Neural progenitor cell (in vitro differentiated cells): ENCODE measurements around the gene COL15A1. TPM values are rescaled to one million over a fixed set of nuclear protein-coding genes. Genes with fewer than 3 reads are reported as not detected.

Experiments
- DNase-seq: peaks from one replicate; pipeline ENCODE4 v3.0.0-alpha.2; 2016; ENCODE audit warnings: low spot score
- H2AFZ ChIP-seq: fragments of 200-600 bp; sonication (generic); replicated peaks from 2 replicates; pipeline ENCODE4 v1.6.1; 2016; ENCODE audit warnings: antibody characterized with exemption
- H3F3A ChIP-seq: fragments of 200-600 bp; sonication (generic); 2 replicates; pipeline ENCODE4 v1.6.1; 2016; ENCODE audit warnings: antibody characterized with exemption, low read depth
- H3K27ac ChIP-seq: fragments of 200-600 bp; sonication (generic); 2 replicates; pipeline ENCODE4 v1.5.1; 2016; ENCODE audit warnings: mild to moderate bottlenecking
- H3K27me3 ChIP-seq: fragments of 200-600 bp; sonication (generic); 2 replicates; pipeline ENCODE4 v1.6.1; 2016; ENCODE audit warnings: mild to moderate bottlenecking, moderate library complexity
- H3K36me3 ChIP-seq: fragments of 200-600 bp; sonication (generic); 2 replicates; pipeline ENCODE4 v1.5.1; 2016
- H3K4me1 ChIP-seq: fragments of 200-600 bp; sonication (generic); 2 replicates; pipeline ENCODE4 v1.6.1; 2016; ENCODE audit warnings: mixed run types
- H3K4me2 ChIP-seq: fragments of 200-600 bp; sonication (generic); 2 replicates; pipeline ENCODE4 v1.6.1; 2016
- H3K4me3 ChIP-seq: fragments of 200-600 bp; sonication (generic); 2 replicates; pipeline ENCODE4 v1.5.1; 2016
- H3K79me2 ChIP-seq: fragments of 200-600 bp; sonication (generic); 2 replicates; pipeline ENCODE4 v1.6.1; 2016; ENCODE audit warnings: low read depth
- H3K9ac ChIP-seq: fragments of 200-600 bp; sonication (generic); 2 replicates; pipeline ENCODE4 v1.6.1; 2016
- H3K9me3 ChIP-seq: fragments of 200-600 bp; sonication (generic); 2 replicates; pipeline ENCODE4 v1.5.1; 2016; ENCODE audit warnings: low read depth
- H4K20me1 ChIP-seq: fragments of 200-600 bp; sonication (generic); 2 replicates; pipeline ENCODE4 v1.6.1; 2016; ENCODE audit warnings: low read depth
- H3K27ac Mint-ChIP-seq: 3 replicates; pipeline ENCODE4 v1.8.0; 2021; ENCODE audit warnings: mixed read lengths
- H3K27me3 Mint-ChIP-seq: 2 replicates; pipeline ENCODE4 v1.8.0; 2022; ENCODE audit warnings: low read depth, mild to moderate bottlenecking, inconsistent platforms, moderate library complexity, mixed read lengths; ENCODE audit not compliant: insufficient read depth
- H3K36me3 Mint-ChIP-seq: 3 replicates; pipeline ENCODE4 v1.8.0; 2021; ENCODE audit warnings: mixed read lengths
- H3K4me1 Mint-ChIP-seq: 3 replicates; pipeline ENCODE4 v1.8.0; 2021; ENCODE audit warnings: mixed read lengths
- H3K4me3 Mint-ChIP-seq: 3 replicates; pipeline ENCODE4 v1.8.0; 2021; ENCODE audit warnings: mild to moderate bottlenecking, moderate library complexity, mixed read lengths
- H3K9me3 Mint-ChIP-seq: 3 replicates; pipeline ENCODE4 v1.8.0; 2020; ENCODE audit warnings: mixed read lengths
- EZH2 ChIP-seq: fragments of 200-600 bp; sonication (generic); IDR thresholded peaks from 2 replicates; pipeline ENCODE4 v1.6.1; 2017; ENCODE audit warnings: antibody characterized with exemption, mild to moderate bottlenecking, moderate library complexity
- EZH2phosphoT487 ChIP-seq: fragments of 200-600 bp; sonication (generic); IDR thresholded peaks from 2 replicates; pipeline ENCODE4 v1.6.1; 2017; ENCODE audit warnings: antibody characterized with exemption
- total RNA-seq: library from RNA; depleted of rRNA; stranded (reverse); fragments of >200 nt; gene quantifications from 2 replicates; pipeline ENCODE4 v1.2.3, GENCODE V29; 2015; ENCODE audit warnings: low replicate concordance
- TF ChIP-seq, protein P1 (sequence below): fragments of 200-600 bp; sonication (generic); IDR thresholded peaks from 2 replicates; pipeline ENCODE4 v1.5.1; 2017; ENCODE audit warnings: antibody characterized with exemption, mild to moderate bottlenecking

COL15A1 gene
- total RNA-seq, 1 donor from 2014 or later = 3.2 TPM

DNA sequence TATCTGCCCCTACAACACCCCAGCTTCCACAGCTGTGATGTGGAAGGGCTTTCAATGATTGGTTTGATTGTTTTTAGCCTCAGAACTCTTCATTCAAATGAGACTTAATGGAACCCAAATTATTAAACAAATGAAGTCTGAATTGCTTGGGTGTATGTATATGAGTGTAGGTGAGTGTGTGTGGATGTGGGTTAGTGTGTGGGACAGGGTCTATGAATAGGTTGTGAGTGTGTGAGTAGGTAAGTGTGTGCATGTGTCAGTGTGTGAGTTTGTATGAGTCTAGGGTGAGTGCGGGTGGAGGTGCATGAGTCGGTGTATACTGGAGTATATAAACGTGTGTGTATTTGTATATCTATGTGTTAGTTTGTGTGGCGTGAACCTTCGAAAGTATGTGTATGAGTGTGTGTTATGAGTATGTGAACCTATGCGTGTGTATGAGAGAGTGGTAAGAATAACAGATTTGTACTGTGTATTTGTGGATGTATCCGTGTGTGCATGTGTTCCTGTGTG is 26.9 kb downstream of the COL15A1 start:
- H3K4me1 Mint-ChIP-seq = peaks cover 28% of the 10 kb centered on the region
- H3K36me3 Mint-ChIP-seq = no peaks in the 10 kb centered on the region
- Histone ChIP-seq H3K4me1 (peaks cover 5% of the 10 kb centered on the region), H3K9me3 (no peaks in the 10 kb centered on the region), H3K27ac (no peak overlapping the region), H3K4me3 (no peak overlapping the region), H3K79me2 (no peaks in the 10 kb centered on the region), H3K27me3 (peaks cover 28% of the 10 kb centered on the region), H3K36me3 (no peaks in the 10 kb centered on the region), H2AFZ (no peak overlapping the region), H3F3A (no peaks in the 10 kb centered on the region), H4K20me1 (no peaks in the 10 kb centered on the region), H3K9ac (no peak overlapping the region), H3K4me2 (no peak overlapping the region)
- H3K27ac Mint-ChIP-seq = no peak overlapping the region
- H3K27me3 Mint-ChIP-seq = peaks cover 7% of the 10 kb centered on the region
- DNase-seq = no peak
- H3K9me3 Mint-ChIP-seq = no peaks in the 10 kb centered on the region
- no peak overlapping the region for H3K4me3 Mint-ChIP-seq
- TF ChIP-seq EZH2phosphoT487 (no peak), EZH2 (no peak)
- TF ChIP-seq, protein P1, sequence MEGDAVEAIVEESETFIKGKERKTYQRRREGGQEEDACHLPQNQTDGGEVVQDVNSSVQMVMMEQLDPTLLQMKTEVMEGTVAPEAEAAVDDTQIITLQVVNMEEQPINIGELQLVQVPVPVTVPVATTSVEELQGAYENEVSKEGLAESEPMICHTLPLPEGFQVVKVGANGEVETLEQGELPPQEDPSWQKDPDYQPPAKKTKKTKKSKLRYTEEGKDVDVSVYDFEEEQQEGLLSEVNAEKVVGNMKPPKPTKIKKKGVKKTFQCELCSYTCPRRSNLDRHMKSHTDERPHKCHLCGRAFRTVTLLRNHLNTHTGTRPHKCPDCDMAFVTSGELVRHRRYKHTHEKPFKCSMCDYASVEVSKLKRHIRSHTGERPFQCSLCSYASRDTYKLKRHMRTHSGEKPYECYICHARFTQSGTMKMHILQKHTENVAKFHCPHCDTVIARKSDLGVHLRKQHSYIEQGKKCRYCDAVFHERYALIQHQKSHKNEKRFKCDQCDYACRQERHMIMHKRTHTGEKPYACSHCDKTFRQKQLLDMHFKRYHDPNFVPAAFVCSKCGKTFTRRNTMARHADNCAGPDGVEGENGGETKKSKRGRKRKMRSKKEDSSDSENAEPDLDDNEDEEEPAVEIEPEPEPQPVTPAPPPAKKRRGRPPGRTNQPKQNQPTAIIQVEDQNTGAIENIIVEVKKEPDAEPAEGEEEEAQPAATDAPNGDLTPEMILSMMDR = no peak

DNA sequence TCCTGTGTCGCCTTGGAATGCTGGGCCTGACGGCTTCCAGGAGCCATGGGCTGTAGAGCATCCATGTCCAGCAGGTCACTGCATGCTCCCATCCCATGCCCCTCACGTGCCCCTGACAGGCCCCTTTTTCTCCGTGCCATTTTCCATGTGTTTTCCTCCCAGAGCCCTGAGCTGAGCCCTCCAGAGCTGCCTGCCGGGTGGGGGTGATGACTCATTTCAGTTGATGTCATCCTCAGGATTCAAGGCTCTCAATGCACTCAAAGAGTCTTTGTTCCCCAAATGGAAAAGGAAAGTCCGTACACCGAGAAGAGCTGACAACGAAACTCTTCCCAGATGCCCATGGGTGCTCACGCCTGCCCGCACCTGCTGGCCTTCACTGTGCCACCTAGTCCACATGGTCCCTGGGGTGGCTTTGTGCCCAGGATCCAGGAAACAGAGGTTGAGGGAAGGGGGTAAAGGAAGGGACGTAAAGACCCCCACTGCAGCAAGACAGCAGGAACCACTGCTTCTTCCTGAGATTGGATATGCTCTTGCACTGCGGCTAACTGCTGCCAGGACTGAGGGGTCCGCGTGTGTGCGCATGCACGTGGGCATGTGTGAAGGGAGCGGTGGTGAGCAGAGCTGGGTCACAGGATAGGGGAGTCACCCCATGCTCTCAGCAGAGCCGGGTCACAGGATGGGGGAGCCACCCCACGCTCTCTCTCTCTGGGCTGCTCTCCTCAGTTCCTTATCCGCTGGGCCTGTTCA is 27.6 kb downstream of the COL15A1 start:
- Histone ChIP-seq H3K9ac (no peak overlapping the region), H2AFZ (no peak overlapping the region), H4K20me1 (no peaks in the 10 kb centered on the region), H3K36me3 (no peaks in the 10 kb centered on the region), H3F3A (no peaks in the 10 kb centered on the region), H3K79me2 (no peaks in the 10 kb centered on the region), H3K4me2 (no peak overlapping the region), H3K27ac (no peak overlapping the region), H3K27me3 (peaks cover 35% of the 10 kb centered on the region), H3K9me3 (no peaks in the 10 kb centered on the region), H3K4me1 (peaks cover 5% of the 10 kb centered on the region), H3K4me3 (no peak overlapping the region)
- Mint-ChIP-seq H3K4me3 (no peak overlapping the region), H3K36me3 (no peaks in the 10 kb centered on the region), H3K27me3 (peaks cover 7% of the 10 kb centered on the region), H3K27ac (no peak overlapping the region), H3K4me1 (peaks cover 35% of the 10 kb centered on the region), H3K9me3 (no peaks in the 10 kb centered on the region)
- DNase-seq = no peak
- TF ChIP-seq, protein P1 = no peak
- TF ChIP-seq EZH2 (no peak), EZH2phosphoT487 (no peak)

DNA sequence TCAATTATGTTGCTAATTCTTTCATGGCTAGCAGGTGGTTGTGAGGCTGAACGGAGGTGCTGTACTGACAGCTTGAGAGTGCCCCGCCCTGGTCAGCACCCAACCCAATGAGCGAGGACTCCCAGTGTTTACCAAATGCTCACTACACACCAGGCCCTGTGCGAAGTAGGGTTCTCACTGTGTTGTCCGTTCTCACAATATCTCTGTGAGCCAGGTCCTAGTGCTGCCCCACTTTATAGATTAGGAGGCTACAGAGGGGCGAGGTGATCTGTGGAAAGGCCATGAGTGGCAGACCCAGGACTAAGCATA is 28.2 kb downstream of the COL15A1 start:
- Mint-ChIP-seq H3K36me3 (no peaks in the 10 kb centered on the region), H3K9me3 (no peaks in the 10 kb centered on the region), H3K27me3 (peaks cover 12% of the 10 kb centered on the region), H3K27ac (no peak overlapping the region), H3K4me3 (no peak overlapping the region), H3K4me1 (peaks cover 37% of the 10 kb centered on the region)
- Histone ChIP-seq H3K9ac (no peak overlapping the region), H3K27ac (no peak overlapping the region), H3K4me3 (no peak overlapping the region), H3K36me3 (no peaks in the 10 kb centered on the region), H3K4me2 (no peak overlapping the region), H3K79me2 (no peaks in the 10 kb centered on the region), H3F3A (no peaks in the 10 kb centered on the region), H3K9me3 (no peaks in the 10 kb centered on the region), H2AFZ (no peak overlapping the region), H3K4me1 (peaks cover 5% of the 10 kb centered on the region), H3K27me3 (peaks cover 40% of the 10 kb centered on the region), H4K20me1 (no peaks in the 10 kb centered on the region)
- TF ChIP-seq, protein P1 = no peak
- TF ChIP-seq EZH2phosphoT487 (no peak), EZH2 (no peak)
- DNase-seq = no peak
